Measurements from ENCODE around the gene ARHGAP6.
A peak's percentile ranks its signal among the peaks of the same experiment; 100 is the strongest.

ARHGAP6 gene

DNA sequence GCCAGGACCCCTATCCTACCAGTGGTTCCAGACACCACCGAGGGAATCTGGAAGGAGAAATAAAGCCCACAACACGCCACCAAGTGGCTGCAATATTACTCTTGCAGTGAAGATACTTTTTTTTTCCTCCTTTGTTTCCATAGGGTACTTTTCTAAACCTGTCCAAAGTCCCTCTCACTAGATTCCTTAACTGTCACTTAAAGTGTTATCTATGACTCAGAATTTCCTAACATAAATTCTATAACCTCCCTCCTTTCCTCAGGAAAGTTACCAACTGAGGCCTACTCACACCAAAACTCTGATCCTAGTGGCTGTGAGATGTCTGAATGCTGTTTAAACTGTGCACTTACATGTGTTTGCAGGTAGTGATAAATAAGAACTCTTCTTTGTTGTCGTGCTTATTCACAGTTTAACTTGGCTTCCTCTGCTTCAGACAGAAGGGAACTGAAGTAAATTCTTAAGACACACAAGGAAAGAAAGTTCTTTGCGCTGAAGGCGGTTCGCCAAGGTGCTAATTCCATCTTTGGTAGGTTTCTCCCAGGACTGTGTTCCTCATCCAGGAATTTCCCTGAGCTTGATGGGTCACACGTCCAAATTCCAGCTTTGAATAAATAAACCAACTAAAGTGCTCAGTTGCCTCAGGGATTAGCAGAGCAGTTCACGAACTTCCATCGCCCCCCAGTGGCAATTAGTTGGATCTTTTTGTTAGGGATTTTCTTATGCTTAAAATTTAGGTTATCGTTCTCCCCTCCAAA is 565.3 kb downstream of the ARHGAP6 start:
- TF ChIP-seq RAD21 (IDR thresholded peaks at IDR 0.05; ENCODE audit: low read depth): peak; percentile 80
- no peak for TF ChIP-seq TCF12 (IDR thresholded peaks at IDR 0.05; ENCODE audit: low read depth)

DNA sequence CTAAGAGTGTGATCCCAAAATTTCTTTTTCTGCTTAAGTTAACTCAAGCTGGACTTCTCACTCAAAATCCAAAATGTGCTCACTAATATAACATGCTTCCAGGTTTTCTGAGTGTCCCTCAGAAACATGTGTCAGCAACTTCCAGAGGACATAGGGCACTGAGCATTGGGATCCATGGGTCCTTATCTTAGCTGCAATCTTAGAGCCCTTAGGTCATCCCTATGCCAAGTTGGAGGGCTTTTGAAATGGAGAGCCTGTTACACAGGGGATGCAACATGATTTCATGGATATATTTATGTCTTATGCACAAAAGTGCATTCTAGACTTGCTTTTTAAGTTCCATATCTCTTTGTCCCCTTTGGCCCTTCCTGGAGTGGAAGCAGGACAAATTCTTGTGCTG is 566.3 kb downstream of the ARHGAP6 start:
- no peak for TF ChIP-seq NFIC (IDR thresholded peaks at IDR 0.05)
- TF ChIP-seq, protein P1, sequence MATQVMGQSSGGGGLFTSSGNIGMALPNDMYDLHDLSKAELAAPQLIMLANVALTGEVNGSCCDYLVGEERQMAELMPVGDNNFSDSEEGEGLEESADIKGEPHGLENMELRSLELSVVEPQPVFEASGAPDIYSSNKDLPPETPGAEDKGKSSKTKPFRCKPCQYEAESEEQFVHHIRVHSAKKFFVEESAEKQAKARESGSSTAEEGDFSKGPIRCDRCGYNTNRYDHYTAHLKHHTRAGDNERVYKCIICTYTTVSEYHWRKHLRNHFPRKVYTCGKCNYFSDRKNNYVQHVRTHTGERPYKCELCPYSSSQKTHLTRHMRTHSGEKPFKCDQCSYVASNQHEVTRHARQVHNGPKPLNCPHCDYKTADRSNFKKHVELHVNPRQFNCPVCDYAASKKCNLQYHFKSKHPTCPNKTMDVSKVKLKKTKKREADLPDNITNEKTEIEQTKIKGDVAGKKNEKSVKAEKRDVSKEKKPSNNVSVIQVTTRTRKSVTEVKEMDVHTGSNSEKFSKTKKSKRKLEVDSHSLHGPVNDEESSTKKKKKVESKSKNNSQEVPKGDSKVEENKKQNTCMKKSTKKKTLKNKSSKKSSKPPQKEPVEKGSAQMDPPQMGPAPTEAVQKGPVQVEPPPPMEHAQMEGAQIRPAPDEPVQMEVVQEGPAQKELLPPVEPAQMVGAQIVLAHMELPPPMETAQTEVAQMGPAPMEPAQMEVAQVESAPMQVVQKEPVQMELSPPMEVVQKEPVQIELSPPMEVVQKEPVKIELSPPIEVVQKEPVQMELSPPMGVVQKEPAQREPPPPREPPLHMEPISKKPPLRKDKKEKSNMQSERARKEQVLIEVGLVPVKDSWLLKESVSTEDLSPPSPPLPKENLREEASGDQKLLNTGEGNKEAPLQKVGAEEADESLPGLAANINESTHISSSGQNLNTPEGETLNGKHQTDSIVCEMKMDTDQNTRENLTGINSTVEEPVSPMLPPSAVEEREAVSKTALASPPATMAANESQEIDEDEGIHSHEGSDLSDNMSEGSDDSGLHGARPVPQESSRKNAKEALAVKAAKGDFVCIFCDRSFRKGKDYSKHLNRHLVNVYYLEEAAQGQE (IDR thresholded peaks at IDR 0.05; ENCODE audit: low read depth): no peak
- TF ChIP-seq EGR1 (IDR thresholded peaks at IDR 0.05): no peak
- no peak for TF ChIP-seq CEBPB (IDR thresholded peaks at IDR 0.05)
- no peak for TF ChIP-seq EP300 (IDR thresholded peaks at IDR 0.05; ENCODE audit: borderline replicate concordance)
- no peak for TF ChIP-seq ZBTB7A (IDR thresholded peaks at IDR 0.05; ENCODE audit: low read depth)
- TF ChIP-seq CREB1 (IDR thresholded peaks at IDR 0.05; ENCODE audit: low read depth): no peak
- TF ChIP-seq, protein P2, sequence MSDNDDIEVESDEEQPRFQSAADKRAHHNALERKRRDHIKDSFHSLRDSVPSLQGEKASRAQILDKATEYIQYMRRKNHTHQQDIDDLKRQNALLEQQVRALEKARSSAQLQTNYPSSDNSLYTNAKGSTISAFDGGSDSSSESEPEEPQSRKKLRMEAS (IDR thresholded peaks at IDR 0.05): no peak
- TF ChIP-seq, protein P3, sequence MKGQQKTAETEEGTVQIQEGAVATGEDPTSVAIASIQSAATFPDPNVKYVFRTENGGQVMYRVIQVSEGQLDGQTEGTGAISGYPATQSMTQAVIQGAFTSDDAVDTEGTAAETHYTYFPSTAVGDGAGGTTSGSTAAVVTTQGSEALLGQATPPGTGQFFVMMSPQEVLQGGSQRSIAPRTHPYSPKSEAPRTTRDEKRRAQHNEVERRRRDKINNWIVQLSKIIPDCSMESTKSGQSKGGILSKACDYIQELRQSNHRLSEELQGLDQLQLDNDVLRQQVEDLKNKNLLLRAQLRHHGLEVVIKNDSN (IDR thresholded peaks at IDR 0.05): no peak
- no peak for TF ChIP-seq TEAD4 (IDR thresholded peaks at IDR 0.05)
- no peak for TF ChIP-seq RAD21 (IDR thresholded peaks at IDR 0.05; ENCODE audit: low read depth)
- no peak for TF ChIP-seq TAF1 (IDR thresholded peaks at IDR 0.05; ENCODE audit: low read depth)

DNA sequence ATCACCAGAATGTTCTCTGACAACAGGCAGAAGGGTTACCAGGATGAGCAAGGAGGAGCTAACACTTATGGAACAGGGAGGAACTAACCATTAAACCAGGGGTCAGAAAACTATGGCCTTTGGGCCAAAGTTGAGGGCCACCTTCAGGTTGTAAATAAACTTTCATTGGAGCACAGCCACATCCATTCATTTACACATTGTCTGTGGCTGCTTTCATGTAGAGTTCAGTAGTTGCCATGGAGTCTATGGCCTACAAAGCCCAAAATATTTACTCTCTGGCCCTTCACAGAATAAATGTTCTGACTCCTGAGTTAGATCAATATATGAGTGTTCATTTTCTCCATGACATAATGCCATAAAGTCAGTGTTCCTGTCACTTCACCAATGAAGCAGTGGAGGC is 567.8 kb downstream of the ARHGAP6 start:
- TF ChIP-seq TEAD4 (IDR thresholded peaks at IDR 0.05) (no peak), CEBPB (IDR thresholded peaks at IDR 0.05) (no peak)

DNA sequence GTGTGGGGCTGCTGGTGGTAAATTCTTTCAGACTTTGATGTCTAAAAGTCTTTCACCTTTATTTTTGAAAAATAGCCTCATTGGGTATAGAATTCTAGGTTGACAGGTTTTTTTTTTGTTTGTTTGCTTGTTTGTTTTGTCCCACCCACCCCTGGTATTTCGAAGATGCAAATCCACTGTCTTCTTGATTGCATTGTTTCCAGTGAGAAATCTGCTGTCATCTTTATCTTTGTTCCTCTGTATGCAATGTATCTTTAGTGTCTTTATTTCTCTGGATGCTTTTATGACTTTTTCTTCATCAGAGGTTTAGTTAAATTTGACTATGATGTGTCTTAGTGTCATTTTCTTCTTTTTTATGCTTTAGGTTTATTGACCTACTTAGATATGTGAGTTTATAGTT is 575.9 kb downstream of the ARHGAP6 start:
- TF ChIP-seq, protein P1 (IDR thresholded peaks at IDR 0.05; ENCODE audit: low read depth): no peak
- no peak for TF ChIP-seq EP300 (IDR thresholded peaks at IDR 0.05; ENCODE audit: borderline replicate concordance)
- TF ChIP-seq CEBPB (IDR thresholded peaks at IDR 0.05): no peak
- no peak for TF ChIP-seq TEAD4 (IDR thresholded peaks at IDR 0.05)
- TF ChIP-seq, protein P3 (IDR thresholded peaks at IDR 0.05): no peak
- no peak for TF ChIP-seq FOXM1 (IDR thresholded peaks at IDR 0.05; ENCODE audit: borderline replicate concordance, low read depth)
- TF ChIP-seq YY1 (IDR thresholded peaks at IDR 0.05; ENCODE audit: low read depth): no peak
- no peak for TF ChIP-seq EGR1 (IDR thresholded peaks at IDR 0.05)
